HG03520 (cell line): ENCODE data around the gene ITPK1.

Source experiments
- ATAC-seq: cut with Tn5 transposase; IDR thresholded peaks from one replicate; pipeline ENCODE4 v1.9.1; 2021; ENCODE audit warnings: mild to moderate bottlenecking, moderate library complexity; ENCODE audit not compliant: unreplicated experiment

ITPK1 gene

GRCh38 chr14:92994942-92995341, 120.8 kb downstream of the ITPK1 start:
- ATAC-seq: no peak

GRCh38 chr14:92994131-92994676, 121.5 kb downstream of the ITPK1 start:
- ATAC-seq: no peak

- no peak for ATAC-seq
Measured at GRCh38 chr14:92993302-92993701, 122.4 kb downstream of the ITPK1 start.

GRCh38 chr14:92991536-92991935, 124.2 kb downstream of the ITPK1 start:
- ATAC-seq: no peak

- no peak for ATAC-seq
Measured at GRCh38 chr14:92990456-92991430, 125.0 kb downstream of the ITPK1 start.

GRCh38 chr14:92988786-92989755, 126.7 kb downstream of the ITPK1 start:
- ATAC-seq: no peak

- ATAC-seq: no peak
Measured at GRCh38 chr14:92987713-92988510, 127.8 kb downstream of the ITPK1 start.

- ATAC-seq: no peak
Measured at GRCh38 chr14:92987148-92987570, 128.6 kb downstream of the ITPK1 start.

GRCh38 chr14:92986254-92987147, 129.2 kb downstream of the ITPK1 start:
- ATAC-seq: no peak

GRCh38 chr14:92985521-92985920, 130.2 kb downstream of the ITPK1 start:
- ATAC-seq: no peak

GRCh38 chr14:92984896-92985295, 130.8 kb downstream of the ITPK1 start:
- ATAC-seq: no peak

- ATAC-seq: no peak
Measured at GRCh38 chr14:92984082-92984788, 131.5 kb downstream of the ITPK1 start.

- ATAC-seq: no peak
Measured at GRCh38 chr14:92982956-92983355, 132.8 kb downstream of the ITPK1 start.

GRCh38 chr14:92981726-92982125, 134.0 kb downstream of the ITPK1 start:
- ATAC-seq: no peak

GRCh38 chr14:92980866-92981265, 134.9 kb downstream of the ITPK1 start:
- ATAC-seq: no peak

GRCh38 chr14:92978229-92979021, 137.3 kb downstream of the ITPK1 start:
- no peak for ATAC-seq

- ATAC-seq: no peak
Measured at GRCh38 chr14:92976268-92976667, 139.5 kb downstream of the ITPK1 start.
